GM12891 (cell line): ENCODE measurements around the gene FABP6.

Experiments used
- POLR2A ChIP-seq: IDR thresholded peaks from 2 replicates; pipeline ENCODE4 v1.6.1; 2011; ENCODE audit warnings: low read depth, low read length, control low read depth
- POLR2AphosphoS5 ChIP-seq: IDR thresholded peaks from 2 replicates; pipeline ENCODE4 v1.6.1; 2011; ENCODE audit warnings: low read depth, low read length, control low read depth

DNA sequence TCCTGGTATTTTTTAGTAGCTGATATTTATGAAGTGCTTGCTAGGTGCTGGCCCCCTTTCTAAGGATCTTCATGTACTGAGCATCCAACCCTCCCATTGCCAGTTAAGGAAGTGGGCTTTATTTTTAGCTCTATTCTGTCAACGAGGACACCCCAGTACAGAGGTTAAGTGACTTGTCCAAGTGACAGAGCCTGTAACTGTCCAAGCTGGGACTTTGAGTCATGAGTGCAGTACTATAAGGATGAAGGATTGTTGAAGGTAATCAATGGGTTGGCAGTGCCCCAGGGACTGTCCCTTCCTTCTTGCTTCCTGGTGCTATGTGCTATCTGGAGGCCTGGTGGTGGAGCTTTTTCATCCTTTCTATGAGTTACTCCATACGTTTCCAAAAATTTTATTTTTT lies 18.0 kb upstream of the FABP6 start:
- TF ChIP-seq POLR2A = no peak
- no peak for TF ChIP-seq POLR2AphosphoS5
